Panc1 (cell line): Measurements from ENCODE around the gene MAPK1IP1L. TPM values are rescaled to one million over a fixed set of nuclear protein-coding genes. Genes with fewer than 3 reads are reported as not detected.

ENCODE experiments used
- ATAC-seq: fragments of 200-7000 bp; cut with Tn5 transposase; 2 replicates; pipeline ENCODE4 v1.9.1; 2020; ENCODE audit warnings: mild to moderate bottlenecking, moderate library complexity
- BruUV-seq: library from RNA; stranded (reverse); fragments of 400-500 nt; replicated peaks from 2 replicates; lab custom pipeline; 2021; lab: Mats Ljungman, UMichigan
- CTCF ChIA-PET: fragments of 300-600 bp; sonication (Branson Sonifier 250); formaldehyde crosslinking; loops from one replicate; lab custom pipeline; 2022; ENCODE audit warnings: antibody characterized with exemption; lab: Charles Lee
- POLR2A ChIA-PET: fragments of 300-600 bp; sonication (Branson Sonifier 250); formaldehyde crosslinking; loops from one replicate; lab custom pipeline; 2022; ENCODE audit warnings: antibody characterized with exemption; lab: Charles Lee
- DNase-seq: peaks from one replicate; pipeline ENCODE4 v3.0.0-alpha.2; 2010; ENCODE audit warnings: low read depth, low spot score
- H3K27ac ChIP-seq: 2 replicates; pipeline ENCODE4 v1.5.1; 2011; ENCODE audit warnings: mild to moderate bottlenecking, low read length, inconsistent platforms
- H3K27me3 ChIP-seq: fragments of 200-500 bp; sonication (Bioruptor generic); 2 replicates; pipeline ENCODE4 v1.6.0; 2014; ENCODE audit warnings: low read length, inconsistent platforms; ENCODE audit not compliant: control insufficient read depth, insufficient read depth
- H3K36me3 ChIP-seq: fragments of 200-500 bp; sonication (Bioruptor generic); 2 replicates; pipeline ENCODE4 v1.5.1; 2014; ENCODE audit warnings: inconsistent platforms, mild to moderate bottlenecking, low read length, moderate library complexity; ENCODE audit not compliant: control insufficient read depth, insufficient read depth
- H3K4me1 ChIP-seq: 2 replicates; pipeline ENCODE4 v1.5.1; 2011; ENCODE audit warnings: inconsistent platforms, mild to moderate bottlenecking, low read length, moderate library complexity; ENCODE audit not compliant: control insufficient read depth, insufficient read depth
- H3K4me3 ChIP-seq, 2 experiments: 2 replicates each; pipeline ENCODE4 v1.5.1; 2011 to 2012; ENCODE audit warnings: low read depth in 2 of 2, low read length in 2 of 2, mild to moderate bottlenecking in 2 of 2, inconsistent platforms in 1 of 2, moderate library complexity in 1 of 2
- H3K9me3 ChIP-seq: fragments of 200-500 bp; sonication (Bioruptor generic); 2 replicates; pipeline ENCODE4 v1.5.1; 2014; ENCODE audit warnings: low read depth, mild to moderate bottlenecking, inconsistent platforms, low read length, moderate library complexity; ENCODE audit not compliant: control insufficient read depth, insufficient read depth
- POLR2AphosphoS5 ChIP-seq: IDR thresholded peaks from 2 replicates; pipeline ENCODE4 v1.6.1; 2012; ENCODE audit warnings: mild to moderate bottlenecking, low read depth, low read length, moderate library complexity
- REST ChIP-seq, 2 experiments: IDR thresholded peaks; 2 replicates each; pipeline ENCODE4 v1.6.1; 2011 to 2012; ENCODE audit warnings: low read depth in 2 of 2, control low read depth in 1 of 2, low read length in 1 of 2, mild to moderate bottlenecking in 1 of 2, moderate library complexity in 1 of 2; ENCODE audit not compliant: insufficient read depth in 1 of 2
- SIN3A ChIP-seq: IDR thresholded peaks from 2 replicates; pipeline ENCODE4 v1.6.1; 2012; ENCODE audit warnings: low read depth, mild to moderate bottlenecking, low read length, moderate library complexity, borderline replicate concordance; ENCODE audit not compliant: insufficient read depth
- TCF7L2 ChIP-seq: IDR thresholded peaks from 2 replicates; pipeline ENCODE4 v1.6.1; 2011; ENCODE audit warnings: mild to moderate bottlenecking, low read depth, low read length, inconsistent platforms
- in situ Hi-C: cut with HindIII; loops from 2 replicates; pipeline ENCODE4 v1.10.0; 2016; ENCODE audit warnings: low sequenced_read_pairs, low pct_unique_long_range_greater_than_20kb
- intact Hi-C: fragments of 100-400 bp; cut with micrococcal nuclease; formaldehyde crosslinking; loops from one replicate; pipeline ENCODE4 v1.10.0; 2022; ENCODE audit not compliant: unreplicated experiment
- total RNA-seq: library from RNA; stranded (reverse); gene quantifications from one replicate; pipeline ENCODE4 v1.2.1, GENCODE V29; 2021; ENCODE audit not compliant: unreplicated experiment
- TF ChIP-seq, protein P1 (sequence below): fragments of 450-650 bp; IDR thresholded peaks from 2 replicates; pipeline ENCODE4 v1.5.1; 2017; ENCODE audit warnings: mild to moderate bottlenecking

MAPK1IP1L gene
- total RNA-seq, 1 experiment from 2014 or later, result 79.4 TPM

GRCh38 chr14:55085060-55085660 is 33.7 kb downstream of the MAPK1IP1L start:
- Histone ChIP-seq H3K4me3 (no peak overlapping the region), H3K27me3 (no peaks in the 10 kb centered on the region), H3K36me3 (no peaks in the 10 kb centered on the region), H3K27ac (no peak overlapping the region), H3K4me1 (no peaks in the 10 kb centered on the region), H3K9me3 (no peaks in the 10 kb centered on the region)
- intact Hi-C loops, result no loop called here
- CTCF ChIA-PET, result no interaction called here
- no peak for TF ChIP-seq REST (IDR thresholded peaks at IDR 0.05; ENCODE audit: insufficient read depth in 1 of 2, low read depth in 2 of 2, low read length in 1 of 2)
- TF ChIP-seq, protein P1, sequence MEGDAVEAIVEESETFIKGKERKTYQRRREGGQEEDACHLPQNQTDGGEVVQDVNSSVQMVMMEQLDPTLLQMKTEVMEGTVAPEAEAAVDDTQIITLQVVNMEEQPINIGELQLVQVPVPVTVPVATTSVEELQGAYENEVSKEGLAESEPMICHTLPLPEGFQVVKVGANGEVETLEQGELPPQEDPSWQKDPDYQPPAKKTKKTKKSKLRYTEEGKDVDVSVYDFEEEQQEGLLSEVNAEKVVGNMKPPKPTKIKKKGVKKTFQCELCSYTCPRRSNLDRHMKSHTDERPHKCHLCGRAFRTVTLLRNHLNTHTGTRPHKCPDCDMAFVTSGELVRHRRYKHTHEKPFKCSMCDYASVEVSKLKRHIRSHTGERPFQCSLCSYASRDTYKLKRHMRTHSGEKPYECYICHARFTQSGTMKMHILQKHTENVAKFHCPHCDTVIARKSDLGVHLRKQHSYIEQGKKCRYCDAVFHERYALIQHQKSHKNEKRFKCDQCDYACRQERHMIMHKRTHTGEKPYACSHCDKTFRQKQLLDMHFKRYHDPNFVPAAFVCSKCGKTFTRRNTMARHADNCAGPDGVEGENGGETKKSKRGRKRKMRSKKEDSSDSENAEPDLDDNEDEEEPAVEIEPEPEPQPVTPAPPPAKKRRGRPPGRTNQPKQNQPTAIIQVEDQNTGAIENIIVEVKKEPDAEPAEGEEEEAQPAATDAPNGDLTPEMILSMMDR, result no peak
- TF ChIP-seq TCF7L2, result no peak
- no peak for TF ChIP-seq SIN3A
- no peak for TF ChIP-seq POLR2AphosphoS5
- POLR2A ChIA-PET, result no interaction called here
- ATAC-seq (no peak), DNase-seq (no peak)
- in situ Hi-C loops, result no loop called here
- BruUV-seq, result no TSS peak

DNA sequence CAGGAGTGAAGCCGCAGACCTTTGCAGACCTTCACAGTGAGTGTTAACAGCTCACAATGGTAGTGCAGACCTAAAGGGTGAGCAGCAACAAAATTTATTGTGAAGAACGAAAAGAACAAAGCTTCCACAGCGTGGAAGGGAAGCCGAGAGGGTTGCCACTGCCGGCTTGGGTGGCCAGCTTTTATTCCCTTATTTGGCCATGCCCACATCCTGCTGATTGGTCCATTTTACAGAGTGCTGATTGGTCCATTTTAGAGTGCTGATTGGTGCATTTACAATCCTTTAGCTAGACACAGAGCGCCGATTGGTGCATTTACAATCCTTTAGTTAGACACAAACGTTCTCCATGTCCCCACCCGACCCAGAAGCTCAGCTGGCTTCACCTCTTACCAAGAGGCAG is 35.5 kb downstream of the MAPK1IP1L start:
- intact Hi-C loops (no loop called here), in situ Hi-C loops (no loop called here)
- no peaks in the 10 kb centered on the region for H3K9me3 ChIP-seq
- ChIA-PET POLR2A (no interaction called here), CTCF (no interaction called here)
- H3K27ac ChIP-seq, result no peak overlapping the region
- H3K4me3 ChIP-seq, result no peak overlapping the region
- TF ChIP-seq SIN3A (no peak), TCF7L2 (no peak), POLR2AphosphoS5 (no peak), REST (IDR thresholded peaks at IDR 0.05; ENCODE audit: insufficient read depth in 1 of 2, low read depth in 2 of 2, low read length in 1 of 2) (no peak)
- TF ChIP-seq, protein P1, result no peak
- H3K4me1 ChIP-seq, result no peaks in the 10 kb centered on the region
- no peaks in the 10 kb centered on the region for H3K27me3 ChIP-seq
- ATAC-seq (no peak), DNase-seq (no peak)
- no peaks in the 10 kb centered on the region for H3K36me3 ChIP-seq
- no TSS peak for BruUV-seq
